ENCODE results near the gene UBASH3B. TPM values are rescaled to one million over a fixed set of nuclear protein-coding genes. Genes with fewer than 3 reads are reported as not detected.
A peak's percentile ranks its signal among the peaks of the same experiment; 100 is the strongest.

Gene UBASH3B
- total RNA-seq, 1 donor: 11.0 TPM

DNA sequence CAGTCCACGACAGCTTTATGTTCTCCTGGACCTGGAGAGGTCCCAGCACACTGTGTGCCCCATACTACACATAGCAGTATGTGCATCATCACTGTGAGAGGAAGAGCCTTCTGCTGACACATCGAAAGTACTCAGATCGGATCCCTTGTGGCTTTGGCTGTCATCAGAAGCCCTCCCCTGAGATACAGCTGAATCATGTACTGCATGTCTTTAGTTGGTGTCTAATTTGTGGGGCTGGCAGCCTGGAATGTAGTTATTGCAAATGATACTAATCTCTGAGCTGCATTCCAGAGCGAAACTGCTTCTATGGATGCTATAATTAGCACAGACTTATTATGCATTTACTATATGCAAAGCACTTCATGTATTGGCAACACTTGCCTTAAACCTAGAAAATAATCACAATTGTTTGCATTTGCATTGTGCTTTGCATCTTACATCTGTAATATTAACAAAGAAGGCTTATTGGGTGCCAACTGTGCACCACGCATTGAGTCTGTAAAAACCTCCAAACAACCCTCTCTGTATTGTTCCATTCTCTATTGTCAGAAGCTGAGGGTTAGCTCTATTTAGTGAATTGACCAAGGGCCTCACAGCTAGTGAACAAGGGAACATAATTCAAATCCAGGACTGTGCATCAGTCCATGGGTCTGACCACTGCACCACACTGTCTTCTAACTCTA lies 93.6 kb downstream of the UBASH3B start:
- peak in 2 of 3 donors; percentile 79 to 84 for DNase-seq (ENCODE audit: low read depth in 2 of 3, low spot score in 2 of 3)

DNA sequence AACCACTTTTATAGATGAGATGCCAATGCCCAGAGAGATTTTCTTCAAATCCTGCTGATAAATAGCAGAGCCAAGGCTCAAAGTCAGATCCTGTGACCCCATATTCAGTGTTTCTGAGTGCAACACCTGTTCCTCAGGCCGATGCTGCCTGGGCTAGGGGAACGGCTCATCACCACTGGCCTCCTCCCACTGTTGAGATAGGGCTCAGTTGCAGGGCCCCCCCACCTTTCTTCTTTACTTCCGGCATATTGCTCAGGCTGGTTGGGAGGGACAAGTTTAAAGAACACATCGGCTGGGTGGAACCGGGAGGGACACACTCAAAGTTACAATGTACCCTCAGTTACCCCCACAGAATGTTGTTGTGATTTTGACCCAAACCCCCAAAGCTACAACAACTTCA lies 94.5 kb downstream of the UBASH3B start:
- DNase-seq (ENCODE audit: low read depth in 2 of 3, low spot score in 2 of 3): no peak

DNA sequence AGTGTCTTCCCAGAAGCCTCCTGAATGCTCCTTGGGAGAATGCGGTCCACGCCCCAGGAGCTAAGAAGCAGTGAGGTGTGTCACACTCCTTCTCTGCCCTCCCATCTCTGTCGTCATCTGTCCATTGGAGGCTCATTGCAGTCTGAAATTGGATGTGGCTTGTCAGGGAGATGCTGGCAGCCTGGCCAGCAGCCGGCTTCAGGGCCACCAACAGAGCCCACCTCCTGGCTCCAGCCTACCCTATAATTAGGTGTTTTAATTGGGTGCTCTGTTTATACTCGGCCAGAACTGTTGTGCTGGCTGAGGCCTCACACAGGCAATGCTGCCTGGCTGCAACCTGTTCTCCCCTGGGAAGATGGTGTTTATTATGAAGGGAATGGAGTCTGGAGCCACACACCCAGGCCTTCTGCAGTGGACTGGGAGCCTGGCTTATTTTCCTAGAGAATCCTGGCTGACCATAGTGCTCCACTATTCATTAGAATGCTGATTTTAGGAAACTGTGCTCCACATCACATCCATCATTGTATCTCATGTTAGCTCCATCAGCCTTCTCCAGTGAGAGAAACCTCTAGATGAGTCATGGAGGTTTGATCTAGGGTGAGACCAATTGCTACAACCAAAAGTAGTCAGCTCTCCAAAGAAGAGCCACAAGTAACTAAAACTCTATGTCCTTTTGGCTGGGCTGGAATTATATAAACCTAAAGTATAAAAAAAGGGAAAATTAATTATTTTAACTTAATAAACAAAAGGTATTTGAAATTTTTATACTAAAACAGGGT lies 96.0 kb downstream of the UBASH3B start:
- DNase-seq (ENCODE audit: low read depth in 2 of 3, low spot score in 2 of 3): no peak

DNA sequence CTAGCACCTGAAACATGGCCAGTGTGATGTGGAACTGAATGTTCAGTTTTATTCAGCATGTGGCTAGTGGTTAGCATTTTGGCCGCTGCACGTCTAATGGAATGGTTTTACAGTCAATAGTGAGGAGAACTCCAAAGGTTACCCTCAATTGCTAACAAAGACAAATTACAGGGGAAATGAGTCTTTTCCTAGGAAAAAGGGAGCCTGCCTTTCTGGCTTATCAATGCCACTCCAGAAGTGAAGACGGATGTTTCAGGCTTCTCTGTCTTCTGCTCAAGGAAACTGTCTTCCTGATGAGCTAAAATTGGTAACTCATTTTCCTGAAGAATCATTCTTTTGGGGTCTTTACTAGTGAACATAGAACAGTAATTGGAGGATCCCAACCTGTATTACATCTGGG lies 98.5 kb downstream of the UBASH3B start:
- no peak for DNase-seq (ENCODE audit: low read depth in 2 of 3, low spot score in 2 of 3)

DNA sequence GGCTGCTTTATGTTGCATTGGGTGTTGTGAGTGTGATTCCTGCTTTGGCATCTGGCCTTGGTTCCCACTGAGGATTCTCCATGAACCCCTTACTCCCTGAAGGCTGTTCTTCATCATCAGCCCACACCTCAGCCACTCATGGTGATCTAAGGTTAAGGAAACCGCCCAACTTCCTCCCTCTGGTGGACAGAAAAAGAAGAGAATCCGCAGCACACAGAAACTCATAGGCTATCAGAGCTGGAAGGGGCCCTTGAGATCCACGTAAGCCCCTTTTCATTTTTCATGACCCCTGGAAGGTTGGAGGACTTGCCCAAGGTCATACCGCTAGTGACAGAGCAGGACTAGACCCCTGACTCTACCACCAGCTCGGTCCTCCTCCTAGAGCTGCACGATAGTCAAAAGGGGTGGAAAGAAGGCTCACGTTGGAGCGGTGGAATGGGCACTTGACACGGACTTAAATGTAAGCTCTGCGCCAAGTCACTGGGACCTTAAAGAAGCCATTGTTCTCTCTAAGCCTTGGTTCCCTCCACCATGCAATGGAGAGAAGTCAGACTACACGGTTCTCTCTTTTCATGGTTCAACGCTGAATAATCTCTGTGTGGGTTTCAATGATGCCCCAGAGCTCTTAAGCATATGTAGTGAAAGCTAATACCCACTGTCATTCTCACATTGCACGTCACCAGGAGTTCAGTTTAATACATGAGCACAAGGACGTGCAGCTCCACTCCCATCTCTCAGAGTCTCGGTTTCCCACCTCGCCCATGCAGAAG lies 99.2 kb downstream of the UBASH3B start:
- peak in 2 of 3 donors; percentile 51 to 68 for DNase-seq (ENCODE audit: low read depth in 2 of 3, low spot score in 2 of 3)

DNA sequence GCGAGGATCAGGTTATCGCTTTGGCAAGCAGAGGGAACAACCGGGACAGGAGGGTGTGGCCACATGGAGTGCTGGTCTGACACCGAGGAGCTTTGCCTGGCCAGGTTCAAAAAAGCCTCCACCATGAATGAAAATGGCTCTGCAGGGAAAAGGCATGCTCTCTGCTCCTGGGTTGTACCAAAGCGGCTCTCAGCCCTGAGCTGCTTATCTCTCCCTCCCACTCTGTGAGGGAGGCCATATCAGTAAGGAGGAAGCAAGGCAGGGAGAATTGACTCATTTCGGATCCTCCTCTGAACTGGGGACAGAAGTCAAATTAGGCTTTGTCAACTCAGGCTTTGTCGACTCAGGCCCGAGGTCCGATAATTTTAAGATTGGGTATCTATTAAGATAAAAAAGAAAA lies 99.9 kb downstream of the UBASH3B start:
- DNase-seq (ENCODE audit: low read depth in 2 of 3, low spot score in 2 of 3): peak in 2 of 3 donors; percentile 45 to 58

DNA sequence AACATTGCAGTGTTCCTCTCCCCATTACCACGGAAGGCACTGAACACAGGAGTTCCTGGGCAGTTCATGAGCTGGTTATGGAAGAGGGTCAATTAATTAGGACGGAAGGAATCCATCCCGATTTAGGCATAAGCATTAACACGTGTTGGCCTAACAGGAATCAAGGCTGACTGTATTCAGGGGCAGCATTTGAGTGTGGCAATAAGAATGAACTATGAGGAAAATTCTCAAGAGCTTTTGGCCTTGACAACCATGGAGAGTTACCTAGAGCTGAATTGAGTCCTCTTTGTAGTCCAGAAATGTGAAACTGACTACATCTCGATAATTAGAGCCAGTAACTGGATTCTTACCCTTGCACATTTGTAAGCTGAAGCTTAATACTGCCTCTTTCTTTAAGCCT lies 100.4 kb downstream of the UBASH3B start:
- peak in 1 of 3 donors; percentile 16 for DNase-seq (ENCODE audit: low read depth in 2 of 3, low spot score in 2 of 3)

DNA sequence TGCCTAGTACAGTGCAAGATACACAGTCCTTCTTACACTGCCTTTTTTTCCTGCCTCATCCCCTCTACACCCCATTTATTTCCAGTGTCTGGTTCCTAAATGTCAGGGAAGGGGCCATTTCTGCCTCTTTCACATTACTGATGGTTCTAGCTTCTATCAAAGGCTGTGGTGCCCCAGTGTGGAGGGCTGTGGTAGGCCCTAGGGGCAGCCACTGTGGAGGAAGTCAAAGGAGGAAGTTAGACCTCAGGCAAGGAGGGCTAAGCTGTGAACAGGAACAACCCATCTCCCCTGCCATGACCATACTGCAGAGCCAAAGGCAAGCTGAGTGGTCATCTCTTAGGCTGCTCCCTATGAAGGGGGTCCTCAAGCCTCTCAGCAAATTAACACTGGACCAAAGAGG lies 100.9 kb downstream of the UBASH3B start:
- DNase-seq (ENCODE audit: low read depth in 2 of 3, low spot score in 2 of 3): peak in 2 of 3 donors; percentile 80 to 93

DNA sequence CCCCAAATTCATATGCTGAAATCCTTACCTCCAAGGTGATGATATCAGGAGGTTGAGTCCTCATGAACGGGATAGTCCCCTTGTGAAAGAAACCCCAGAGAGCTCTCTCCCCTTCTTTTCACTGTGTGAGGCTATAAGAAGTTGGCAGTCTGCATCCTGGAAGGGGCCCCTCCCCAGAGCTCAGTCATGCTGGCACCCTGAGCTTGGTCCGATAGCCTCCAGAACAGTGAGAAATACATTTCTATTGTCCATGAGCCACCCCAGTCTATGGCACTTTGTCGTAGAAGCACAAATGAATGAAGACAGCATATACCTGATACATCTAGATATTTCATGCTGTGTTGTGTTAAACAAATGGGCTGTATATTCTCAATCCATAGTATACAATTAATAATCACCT lies 101.7 kb downstream of the UBASH3B start:
- no peak for DNase-seq (ENCODE audit: low read depth in 2 of 3, low spot score in 2 of 3)

DNA sequence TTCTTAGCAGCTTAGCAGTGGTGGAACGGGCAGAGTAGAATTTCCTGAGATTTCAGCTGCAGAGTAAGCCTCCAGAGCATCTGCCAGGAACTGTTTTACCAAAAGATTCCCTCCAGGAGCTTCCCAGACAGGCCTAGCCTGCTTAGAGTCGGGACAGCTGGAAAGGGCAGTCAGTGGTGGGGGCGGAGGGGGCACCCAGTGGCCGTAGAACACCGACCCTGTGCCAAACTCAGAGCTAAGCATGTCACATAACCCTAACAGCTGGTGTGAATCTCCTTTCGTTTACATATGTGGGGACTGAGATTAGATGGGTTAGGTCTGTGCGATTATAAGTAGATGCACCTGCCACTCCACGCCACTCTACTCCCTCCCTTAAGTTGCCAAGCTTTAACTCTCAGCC lies 102.8 kb downstream of the UBASH3B start:
- no peak for DNase-seq (ENCODE audit: low read depth in 2 of 3, low spot score in 2 of 3)

DNA sequence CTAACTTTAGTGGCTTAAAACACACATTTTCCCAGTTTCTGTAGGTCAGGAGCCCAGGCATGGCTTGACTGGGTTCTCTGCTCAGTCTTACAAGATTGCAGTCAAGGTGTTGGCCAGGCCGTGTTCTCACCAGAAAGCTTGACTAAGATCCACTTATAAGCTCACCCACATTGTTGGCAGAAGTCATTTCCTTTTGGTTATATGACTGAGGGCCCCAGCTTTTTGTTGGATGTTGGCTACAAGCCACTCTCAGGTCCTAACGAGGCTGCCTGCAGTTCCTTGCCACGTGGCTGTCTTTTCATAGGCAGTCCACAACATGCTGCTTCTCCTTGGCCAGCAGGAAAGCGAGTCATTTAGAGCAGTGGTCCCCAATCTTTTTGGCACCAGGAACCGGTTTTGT lies 103.5 kb downstream of the UBASH3B start:
- peak in 1 of 3 donors; percentile 62 for DNase-seq (ENCODE audit: low read depth in 2 of 3, low spot score in 2 of 3)

DNA sequence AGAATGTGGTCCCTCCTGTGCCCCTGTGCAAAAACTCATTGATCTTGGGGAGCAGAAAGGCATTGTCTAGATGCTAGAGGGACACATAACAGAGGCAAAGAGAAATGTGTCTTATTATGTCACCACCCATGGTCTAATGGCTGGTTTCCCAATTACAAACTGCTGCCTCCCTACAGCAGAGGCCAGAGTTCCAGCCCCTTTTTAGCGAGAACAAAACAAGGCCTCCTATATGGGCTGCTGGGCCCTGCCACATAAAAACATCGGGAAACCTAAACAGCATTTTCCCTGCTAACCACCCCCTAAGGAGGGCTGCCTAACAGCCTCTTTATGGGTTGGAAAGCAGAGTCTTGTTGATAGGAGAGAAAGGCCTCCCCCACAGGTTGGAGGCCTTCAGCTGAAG lies 107.6 kb downstream of the UBASH3B start:
- DNase-seq (ENCODE audit: low read depth in 2 of 3, low spot score in 2 of 3): no peak

DNA sequence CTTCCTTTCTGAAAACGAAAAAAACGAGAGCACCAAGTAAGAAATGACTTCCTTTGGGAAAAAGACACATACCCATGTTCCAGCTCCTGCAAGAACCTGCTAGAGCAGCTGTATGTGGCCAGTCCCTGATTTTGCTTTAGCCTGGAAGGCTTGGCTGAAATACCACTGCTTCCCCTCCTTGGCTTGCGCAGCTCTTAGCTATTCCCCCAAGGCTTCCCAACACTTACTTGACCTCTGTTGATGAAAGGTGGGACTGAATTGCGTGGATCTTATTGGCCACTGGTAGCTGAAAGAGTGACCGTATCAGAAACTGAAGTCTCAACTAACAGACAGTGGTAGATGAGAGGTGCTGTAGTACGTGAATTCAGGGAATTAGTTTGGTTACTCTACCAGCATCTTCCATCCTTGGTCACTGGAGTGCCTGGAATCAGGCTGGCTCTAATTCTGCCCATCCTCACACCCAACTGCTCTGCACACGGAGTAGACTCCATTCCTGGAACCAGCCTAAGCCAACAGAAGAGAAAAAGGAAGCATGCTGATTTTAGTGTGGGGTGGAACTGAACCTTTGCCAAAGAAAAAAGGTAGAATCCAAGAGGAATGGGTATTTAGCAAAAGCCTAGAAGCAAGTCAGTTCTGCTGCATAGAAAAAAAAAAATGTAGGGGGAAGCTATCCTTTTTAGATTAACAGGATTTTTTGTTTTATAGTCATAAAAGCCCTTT lies 109.0 kb downstream of the UBASH3B start:
- no peak for DNase-seq (ENCODE audit: low read depth in 2 of 3, low spot score in 2 of 3)

DNA sequence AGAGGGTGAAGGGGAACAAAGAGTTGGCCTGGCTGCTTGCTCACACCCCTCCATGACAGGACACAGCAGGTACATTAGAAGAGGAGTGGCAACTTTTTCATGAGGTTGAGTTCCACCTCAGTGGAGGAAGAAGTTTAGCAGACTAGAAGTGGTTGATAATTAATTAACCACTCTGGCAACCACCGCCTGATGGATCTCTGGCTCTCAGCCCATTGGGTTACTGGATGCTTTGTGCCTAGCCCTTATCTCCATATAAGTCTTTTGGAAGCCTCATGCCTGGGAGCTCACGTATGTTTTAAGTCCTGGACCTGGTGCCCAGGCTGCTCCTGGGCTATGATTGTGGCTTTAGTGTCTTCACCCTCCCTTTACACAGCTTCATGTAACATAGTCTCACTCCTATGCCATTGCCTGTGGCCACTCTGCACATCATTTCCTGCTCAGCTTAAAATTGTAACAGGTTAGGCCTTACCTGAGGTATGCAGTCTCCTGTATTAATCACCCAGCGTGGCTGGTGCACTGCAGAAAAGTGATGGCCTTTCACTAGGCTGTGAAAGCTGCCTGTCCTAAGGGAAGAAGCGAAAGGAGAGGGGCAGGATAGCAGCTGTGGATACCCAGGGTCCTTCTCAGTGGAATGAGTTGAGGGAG lies 110.1 kb downstream of the UBASH3B start:
- DNase-seq (ENCODE audit: low read depth in 2 of 3, low spot score in 2 of 3): no peak

DNA sequence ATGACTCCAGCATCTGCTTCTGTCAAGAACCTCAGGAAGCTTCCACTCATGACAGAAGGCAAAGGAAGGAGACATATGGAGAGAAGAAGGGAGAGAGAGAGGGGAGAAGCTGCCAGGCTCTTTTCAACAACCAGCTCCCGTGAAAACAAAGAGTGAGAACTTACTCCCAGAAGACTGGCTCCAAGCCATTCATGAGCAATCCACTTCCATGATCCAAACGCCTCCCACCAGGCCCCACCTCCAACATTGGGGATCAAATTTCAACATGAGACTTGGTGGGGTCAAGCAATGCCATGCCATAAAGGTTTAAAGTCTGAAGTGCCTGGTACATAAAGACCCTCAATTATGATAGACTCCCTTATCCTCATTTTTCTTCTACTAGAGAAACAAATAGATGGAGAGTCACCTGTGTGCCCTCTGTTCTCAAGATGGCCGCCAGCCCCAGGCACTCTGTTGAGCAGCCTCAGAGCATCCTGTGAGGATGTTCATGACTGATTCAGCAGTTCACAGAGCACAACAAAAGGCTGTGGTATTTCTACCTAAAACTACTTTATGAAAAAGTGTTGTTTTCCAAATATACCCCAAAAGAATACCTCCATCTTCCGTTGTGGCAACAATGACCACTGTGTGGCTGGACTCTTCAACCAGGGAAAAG lies 113.7 kb downstream of the UBASH3B start:
- no peak for DNase-seq (ENCODE audit: low read depth in 2 of 3, low spot score in 2 of 3)

DNA sequence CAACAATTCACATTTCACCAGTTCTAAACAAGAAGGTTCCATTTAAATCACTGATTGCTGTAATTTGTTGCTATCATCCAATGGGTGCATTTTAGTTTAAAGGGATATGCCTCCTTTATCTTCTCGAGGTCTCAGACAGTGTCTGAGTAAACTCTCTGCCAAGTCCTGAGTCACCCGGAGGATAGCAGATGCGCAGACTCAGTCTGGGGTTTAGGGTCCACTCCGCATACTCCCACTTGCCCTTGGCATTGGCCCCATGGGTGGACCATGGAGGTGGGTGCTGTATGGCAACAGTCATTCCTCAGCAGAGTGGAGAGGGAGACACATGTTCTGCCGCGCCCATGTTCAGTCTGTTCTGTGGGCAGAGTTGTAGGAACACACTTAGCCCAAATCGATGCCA lies 117.4 kb downstream of the UBASH3B start:
- DNase-seq (ENCODE audit: low read depth in 2 of 3, low spot score in 2 of 3): no peak

DNA sequence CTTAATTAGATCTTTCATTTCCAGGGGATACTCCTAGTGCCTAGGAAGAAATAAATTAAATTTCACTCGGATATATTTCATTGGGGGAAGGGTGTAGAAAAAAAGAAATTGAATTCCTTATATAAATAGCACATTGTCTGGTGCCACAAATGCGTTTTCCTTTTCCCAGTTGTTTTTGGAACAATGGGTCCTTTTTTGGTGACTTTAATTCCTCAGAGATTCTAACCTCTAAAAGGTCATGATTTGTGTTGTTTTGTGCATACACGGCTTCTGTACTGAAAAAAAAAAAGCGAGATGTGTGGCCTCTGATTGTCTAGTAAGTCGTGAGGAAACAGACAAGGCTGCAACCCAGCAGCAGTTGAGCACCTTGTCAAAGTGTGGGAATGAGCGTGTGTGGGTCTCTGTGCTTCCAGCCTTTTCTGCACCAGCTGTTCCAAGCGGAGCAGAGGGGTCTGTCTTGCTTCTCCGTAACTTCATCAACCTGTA lies 118.3 kb downstream of the UBASH3B start:
- DNase-seq (ENCODE audit: low read depth in 2 of 3, low spot score in 2 of 3): no peak

DNA sequence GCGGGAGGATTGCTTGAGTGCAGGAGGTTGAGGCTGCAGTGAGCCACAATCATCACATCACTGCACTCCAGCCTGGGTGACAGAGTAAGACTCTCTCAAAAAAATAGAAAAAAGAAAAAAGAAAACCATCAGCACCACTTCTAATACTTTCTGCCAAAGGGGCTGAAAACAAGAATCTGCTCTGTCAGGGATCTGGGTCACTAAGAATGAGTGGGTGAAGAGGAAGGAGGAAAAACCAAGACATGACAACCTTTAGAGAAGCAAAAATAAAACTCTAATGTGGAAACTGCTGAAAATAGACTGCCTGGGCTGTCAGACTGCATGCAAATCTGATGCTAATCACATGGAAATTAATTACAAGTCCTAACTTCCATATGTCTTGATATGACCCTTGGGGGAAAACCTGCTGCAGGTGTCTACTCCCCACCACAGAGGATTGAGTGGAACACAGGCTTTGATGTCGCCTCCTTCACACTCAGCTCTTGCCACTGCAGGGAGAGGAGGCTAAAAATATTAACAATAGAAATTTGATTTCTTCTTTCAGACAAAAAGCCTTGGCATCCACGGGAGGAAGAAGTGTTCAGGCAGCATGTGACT lies 120.3 kb downstream of the UBASH3B start:
- no peak for DNase-seq (ENCODE audit: low read depth in 2 of 3, low spot score in 2 of 3)

DNA sequence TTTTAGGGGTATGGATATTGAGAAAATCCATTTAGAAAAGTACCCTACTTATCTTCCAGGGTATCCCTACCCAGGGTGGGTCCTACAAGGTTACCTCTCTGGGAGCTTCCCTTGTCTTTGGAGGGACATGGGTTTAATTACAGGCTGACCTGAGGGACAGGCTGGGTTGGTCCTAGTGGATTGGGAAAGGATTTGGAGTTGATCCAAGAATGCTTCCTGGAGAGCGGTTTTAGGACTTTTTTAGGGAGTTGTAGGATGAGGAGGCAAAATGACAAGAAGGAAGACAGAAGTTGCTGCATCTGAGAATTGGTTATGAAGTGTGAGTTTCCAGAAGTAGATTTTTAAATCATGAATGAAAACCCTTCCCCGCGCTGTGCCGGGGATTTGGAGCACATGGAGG lies 121.0 kb downstream of the UBASH3B start:
- no peak for DNase-seq (ENCODE audit: low read depth in 2 of 3, low spot score in 2 of 3)

Measured in hematopoietic multipotent progenitor cell (in vitro differentiated cells).